ENCODE measurements around the gene TRPT1.
"Not testable (repeated sequence)": the region's sequence is repeated elsewhere in the genome, so short reads cannot be mapped to it uniquely, and the experiment has no call there.

The TRPT1 gene

GRCh38 chr11:64247729-64248531, 21.9 kb upstream of the TRPT1 start:
- in situ Hi-C loops (cut with MboI; ENCODE audit: low pct_unique_long_range_greater_than_20kb, low sequenced_read_pairs, unreplicated experiment): no loop called here
- TF ChIP-seq CTCF (IDR thresholded peaks at IDR 0.05; ENCODE audit: extremely low read depth, insufficient read depth, missing control alignments): no peak
- no peak for DNase-seq (ENCODE audit: low spot score)

- DNase-seq (ENCODE audit: low spot score): peak; percentile 91
- in situ Hi-C loops (cut with MboI; ENCODE audit: low pct_unique_long_range_greater_than_20kb, low sequenced_read_pairs, unreplicated experiment): no loop called here
- TF ChIP-seq CTCF (IDR thresholded peaks at IDR 0.05; ENCODE audit: extremely low read depth, insufficient read depth, missing control alignments): no peak
These were observed 21.1 kb upstream of the TRPT1 start, which contains the start of gene PPP1R14B for GRCh38 chr11:64246871-64247728. Gene PPP1R14B, minus strand, starts transcription at chr11:64246943. Its CDS starts 270 bp downstream, at chr11:64246673.

- DNase-seq (ENCODE audit: low spot score); in situ Hi-C loops (cut with MboI; ENCODE audit: low pct_unique_long_range_greater_than_20kb, low sequenced_read_pairs, unreplicated experiment): not testable (repeated sequence)
These were observed 20.6 kb upstream of the TRPT1 start for GRCh38 chr11:64246621-64246870.

GRCh38 chr11:64245797-64246620, 20.0 kb upstream of the TRPT1 start:
- TF ChIP-seq CTCF (IDR thresholded peaks at IDR 0.05; ENCODE audit: extremely low read depth, insufficient read depth, missing control alignments): no peak
- in situ Hi-C loops (cut with MboI; ENCODE audit: low pct_unique_long_range_greater_than_20kb, low sequenced_read_pairs, unreplicated experiment): no loop called here
- DNase-seq (ENCODE audit: low spot score): no peak

- DNase-seq (ENCODE audit: low spot score): no peak
- TF ChIP-seq CTCF (IDR thresholded peaks at IDR 0.05; ENCODE audit: extremely low read depth, insufficient read depth, missing control alignments): no peak
- in situ Hi-C loops (cut with MboI; ENCODE audit: low pct_unique_long_range_greater_than_20kb, low sequenced_read_pairs, unreplicated experiment): no loop called here
These were observed 19.4 kb upstream of the TRPT1 start for GRCh38 chr11:64245401-64245796.

GRCh38 chr11:64244966-64245365, 19.0 kb upstream of the TRPT1 start:
- TF ChIP-seq CTCF (IDR thresholded peaks at IDR 0.05; ENCODE audit: extremely low read depth, insufficient read depth, missing control alignments): no peak
- no peak for DNase-seq (ENCODE audit: low spot score)
- in situ Hi-C loops (cut with MboI; ENCODE audit: low pct_unique_long_range_greater_than_20kb, low sequenced_read_pairs, unreplicated experiment): no loop called here
